Activated CD8-positive, alpha-beta memory T cell treated with anti-CD3 and anti-CD28 coated beads, Interleukin-2, amount 10 ng/mL, durations not matched to agents 7 days and 5 days (primary cell): ENCODE results near the gene ADCY1. TPM values are rescaled to one million over a fixed set of nuclear protein-coding genes. Genes with fewer than 3 reads are reported as not detected.
A peak's percentile ranks its signal among the peaks of the same experiment; 100 is the strongest.

Experiments
- ATAC-seq: fragments of 150-1000 bp; cut with Tn5 transposase; one replicate; pipeline ENCODE4 v1.10.0; 2021; ENCODE audit warnings: moderate library complexity
- CTCF ChIA-PET: fragments of 350-600 bp; sonication (Branson Sonifier 250); formaldehyde crosslinking; loops from one replicate; lab custom pipeline; 2021; ENCODE audit warnings: antibody characterized with exemption; lab: Charles Lee
- DNase-seq: peaks from one replicate; pipeline ENCODE4 v3.0.0-alpha.2; 2020
- H3K27ac Mint-ChIP-seq: one replicate; pipeline ENCODE4 v1.8.0; 2021; ENCODE audit warnings: mild to moderate bottlenecking, mixed read lengths
- H3K27me3 Mint-ChIP-seq: one replicate; pipeline ENCODE4 v1.8.0; 2021; ENCODE audit warnings: mixed read lengths
- H3K36me3 Mint-ChIP-seq: one replicate; pipeline ENCODE4 v1.8.0; 2021; ENCODE audit warnings: mild to moderate bottlenecking, mixed read lengths
- H3K4me1 Mint-ChIP-seq: one replicate; pipeline ENCODE4 v1.8.0; 2021; ENCODE audit warnings: mixed read lengths
- H3K4me3 Mint-ChIP-seq: one replicate; pipeline ENCODE4 v1.8.0; 2021; ENCODE audit warnings: mild to moderate bottlenecking, moderate library complexity, mixed read lengths
- H3K9me3 Mint-ChIP-seq: one replicate; pipeline ENCODE4 v1.8.0; 2022; ENCODE audit warnings: low read depth, mixed read lengths
- total RNA-seq, 2 experiments: library from RNA; stranded (reverse); gene quantifications; one replicate each; pipeline ENCODE4 v1.2.3, GENCODE V29; 2021

Gene ADCY1
- total RNA-seq, 2 experiments from 2014 or later = 1.3 to 6.7 TPM

GRCh38 chr7:45701701-45702510 lies 127.7 kb downstream of the ADCY1 start:
- CTCF ChIA-PET = no interaction called here
- Mint-ChIP-seq H3K27ac (no peak overlapping the region), H3K27me3 (peaks cover 14% of the 10 kb centered on the region), H3K4me3 (no peak overlapping the region), H3K36me3 (no peaks in the 10 kb centered on the region), H3K4me1 (peaks cover 7% of the 10 kb centered on the region), H3K9me3 (no peaks in the 10 kb centered on the region)
- DNase-seq (peak; percentile 30), ATAC-seq (no peak)

DNA sequence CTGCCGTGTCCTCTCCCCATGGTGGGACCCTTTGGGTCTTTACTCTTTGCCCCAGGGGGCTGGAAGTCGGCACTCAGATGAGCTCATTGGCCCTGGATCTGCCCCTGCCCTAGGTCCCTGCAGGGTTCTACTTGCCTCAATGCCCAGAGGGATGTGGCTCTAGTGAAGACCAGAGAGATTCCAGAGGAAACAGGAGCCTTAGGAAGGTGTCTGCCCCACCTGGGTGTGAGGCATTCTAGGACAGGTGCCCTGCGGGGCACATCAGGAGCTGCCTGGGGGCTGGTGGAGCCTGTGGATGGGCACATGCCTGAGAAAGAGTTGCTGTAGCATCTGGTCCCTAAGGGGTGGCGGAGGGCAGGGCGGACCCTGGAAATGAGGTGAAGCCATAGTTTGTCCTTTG lies 128.6 kb downstream of the ADCY1 start:
- Mint-ChIP-seq H3K4me3 (no peak overlapping the region), H3K27ac (no peak overlapping the region), H3K9me3 (no peaks in the 10 kb centered on the region), H3K36me3 (no peaks in the 10 kb centered on the region), H3K27me3 (peaks cover 14% of the 10 kb centered on the region), H3K4me1 (peaks cover 4% of the 10 kb centered on the region)
- CTCF ChIA-PET = no interaction called here
- DNase-seq = peak; percentile 18
- no peak for ATAC-seq

- DNase-seq = peak; percentile 26
- CTCF ChIA-PET = no interaction called here
These were observed 129.2 kb downstream of the ADCY1 start for GRCh38 chr7:45703373-45703821.

DNA sequence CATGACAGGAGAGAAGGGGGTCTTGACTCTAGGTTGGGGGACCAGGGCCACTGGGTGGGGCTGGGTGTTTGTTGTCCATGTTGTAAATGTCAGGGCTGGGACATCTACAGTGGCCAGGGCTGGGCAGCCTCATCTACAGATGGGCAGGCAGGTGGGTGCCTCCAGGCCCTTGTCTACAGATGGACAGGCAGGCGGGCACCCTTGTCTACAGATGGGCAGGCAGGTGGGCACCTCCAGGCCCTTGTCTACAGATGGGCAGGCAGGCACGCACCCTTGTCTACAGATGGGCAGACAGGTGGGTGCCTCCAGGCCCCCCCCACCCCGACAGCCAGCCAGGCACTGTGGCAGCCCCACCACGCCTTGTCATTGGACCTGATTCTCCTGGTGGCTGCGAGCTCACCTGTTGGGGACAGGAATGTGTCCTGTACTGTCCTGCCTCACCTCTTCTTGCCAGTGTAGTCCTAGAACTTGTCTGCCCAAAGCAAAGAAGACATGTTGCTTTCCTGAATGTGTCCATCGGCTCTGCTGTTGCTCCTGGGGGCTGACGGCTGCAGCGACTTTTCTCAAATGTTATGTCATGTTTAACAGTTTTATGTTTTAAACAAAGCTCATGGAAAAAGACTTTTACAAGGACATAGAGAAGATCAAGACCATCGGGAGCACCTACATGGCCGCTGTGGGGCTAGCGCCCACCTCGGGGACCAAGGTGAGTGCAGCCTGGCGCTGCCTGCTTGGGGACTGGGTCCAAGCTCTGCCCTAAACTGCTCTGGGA lies 129.9 kb downstream of the ADCY1 start:
- DNase-seq (peak; percentile 16), ATAC-seq (no peak)
- no peaks in the 10 kb centered on the region for H3K36me3 Mint-ChIP-seq
- H3K27me3 Mint-ChIP-seq = peaks cover 12% of the 10 kb centered on the region
- H3K9me3 Mint-ChIP-seq = no peaks in the 10 kb centered on the region
- CTCF ChIA-PET = no interaction called here
- H3K4me1 Mint-ChIP-seq = no peaks in the 10 kb centered on the region
- no peak overlapping the region for H3K27ac Mint-ChIP-seq
- H3K4me3 Mint-ChIP-seq = no peak overlapping the region

More at GRCh38 chr7:45703373-45703821, 129.2 kb downstream of the ADCY1 start:
- ATAC-seq = no peak
- H3K4me1 Mint-ChIP-seq = no peaks in the 10 kb centered on the region
- H3K36me3 Mint-ChIP-seq = no peaks in the 10 kb centered on the region
- H3K27ac Mint-ChIP-seq = no peak overlapping the region
- H3K27me3 Mint-ChIP-seq = peaks cover 14% of the 10 kb centered on the region
- H3K9me3 Mint-ChIP-seq = no peaks in the 10 kb centered on the region
- H3K4me3 Mint-ChIP-seq = no peak overlapping the region

GRCh38 chr7:45704683-45705016 lies 130.5 kb downstream of the ADCY1 start:
- Mint-ChIP-seq H3K4me3 (no peak overlapping the region), H3K9me3 (no peaks in the 10 kb centered on the region), H3K4me1 (no peaks in the 10 kb centered on the region), H3K27me3 (peaks cover 12% of the 10 kb centered on the region), H3K27ac (no peak overlapping the region), H3K36me3 (no peaks in the 10 kb centered on the region)
- ATAC-seq = no peak
- peak; percentile 19 for DNase-seq
- CTCF ChIA-PET = no interaction called here

DNA sequence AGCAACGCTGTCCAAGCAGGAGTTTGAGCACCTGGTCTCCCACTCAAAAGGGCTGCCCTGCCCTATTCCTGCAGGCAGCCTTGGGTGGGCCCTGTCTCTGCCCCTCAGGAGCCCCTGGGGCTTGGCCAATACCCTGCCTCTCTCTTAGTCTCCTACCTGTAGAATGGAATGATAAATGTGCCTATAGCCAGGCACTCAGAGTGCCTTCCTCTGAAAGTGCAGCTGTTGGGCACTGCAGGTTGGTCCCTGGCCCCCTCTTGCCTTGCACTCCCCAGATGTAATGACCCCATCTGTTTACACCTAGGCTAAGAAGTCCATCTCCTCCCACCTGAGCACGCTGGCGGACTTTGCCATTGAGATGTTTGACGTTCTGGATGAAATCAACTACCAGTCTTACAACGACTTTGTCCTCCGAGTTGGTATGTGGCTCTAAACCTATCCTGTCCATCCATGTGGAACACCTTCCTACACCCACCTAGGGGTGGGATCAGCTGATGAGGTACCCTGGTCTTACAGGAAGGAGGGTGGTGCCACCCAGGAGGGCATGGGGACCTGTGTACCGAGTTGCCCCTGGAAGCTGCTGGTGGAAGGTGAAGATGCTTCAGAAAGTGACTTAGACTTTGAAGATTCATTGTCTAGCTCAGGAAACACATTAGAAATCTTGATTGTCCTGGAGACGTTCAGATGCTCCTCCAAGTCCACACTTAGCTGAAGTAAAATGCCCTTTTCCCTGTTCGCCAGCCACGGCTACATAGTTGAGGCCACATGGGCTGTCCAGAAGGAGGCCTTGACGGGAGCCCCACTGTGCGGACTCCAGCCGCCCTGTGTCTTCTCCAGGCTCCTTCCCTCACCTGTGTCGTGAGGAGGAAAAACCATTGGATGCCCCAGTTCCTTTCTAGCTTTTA lies 134.1 kb downstream of the ADCY1 start:
- H3K27ac Mint-ChIP-seq = no peak overlapping the region
- DNase-seq (peak; percentile 25), ATAC-seq (no peak)
- no peaks in the 10 kb centered on the region for H3K9me3 Mint-ChIP-seq
- H3K27me3 Mint-ChIP-seq = peaks cover 9% of the 10 kb centered on the region
- no peak overlapping the region for H3K4me3 Mint-ChIP-seq
- no peaks in the 10 kb centered on the region for H3K4me1 Mint-ChIP-seq
- no peaks in the 10 kb centered on the region for H3K36me3 Mint-ChIP-seq
- CTCF ChIA-PET = no interaction called here

DNA sequence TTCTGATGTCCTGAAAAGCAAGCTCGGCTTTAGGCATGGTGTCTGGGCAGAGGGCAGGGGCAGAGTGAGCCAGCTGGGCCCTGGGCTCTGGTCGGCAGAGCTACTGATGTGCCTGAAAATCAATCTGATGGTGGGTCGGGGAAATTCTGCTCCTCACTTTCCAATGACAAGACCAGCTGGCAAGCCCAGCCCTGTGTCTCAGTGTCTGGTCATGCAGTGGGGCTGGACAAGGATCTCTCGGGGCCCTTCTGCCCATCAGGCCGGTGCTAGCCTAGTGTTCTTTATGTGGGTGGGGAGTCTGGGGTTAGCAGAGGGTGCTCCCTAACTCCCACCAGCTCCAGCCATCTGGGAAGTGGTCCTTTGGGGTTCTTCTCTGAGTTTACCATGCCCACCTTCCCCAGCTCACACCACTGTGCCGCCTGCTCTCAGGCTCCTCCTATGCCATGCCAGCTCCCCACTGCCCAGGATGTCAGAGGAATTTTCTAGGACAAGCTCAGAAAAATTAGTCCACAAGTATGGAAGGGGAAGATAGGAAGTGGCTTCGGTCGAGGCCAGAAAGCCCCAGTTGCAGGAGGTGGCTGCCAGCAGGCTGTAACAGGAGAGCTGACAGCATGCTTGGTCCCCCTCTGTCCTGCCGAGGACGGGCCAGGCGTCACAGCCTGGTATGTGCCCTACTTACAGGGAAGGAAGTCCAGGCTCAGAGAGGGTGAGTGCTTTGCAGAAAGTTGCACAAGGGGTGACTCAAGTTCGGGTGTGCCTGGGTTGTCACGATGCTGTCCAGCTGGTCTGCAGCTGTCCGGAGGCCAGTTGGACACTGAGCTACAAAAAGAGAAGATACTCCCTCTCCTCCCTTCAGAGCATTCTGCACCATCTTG lies 135.2 kb downstream of the ADCY1 start:
- H3K36me3 Mint-ChIP-seq = no peaks in the 10 kb centered on the region
- H3K9me3 Mint-ChIP-seq = no peaks in the 10 kb centered on the region
- H3K27me3 Mint-ChIP-seq = peaks cover 9% of the 10 kb centered on the region
- H3K27ac Mint-ChIP-seq = no peak overlapping the region
- no peaks in the 10 kb centered on the region for H3K4me1 Mint-ChIP-seq
- CTCF ChIA-PET = no interaction called here
- ATAC-seq = no peak
- no peak for DNase-seq
- no peak overlapping the region for H3K4me3 Mint-ChIP-seq

- CTCF ChIA-PET = no interaction called here
- no peaks in the 10 kb centered on the region for H3K36me3 Mint-ChIP-seq
- DNase-seq (peak; percentile 37), ATAC-seq (peak; percentile 16)
- H3K27me3 Mint-ChIP-seq = peaks cover 8% of the 10 kb centered on the region
- no peaks in the 10 kb centered on the region for H3K9me3 Mint-ChIP-seq
- no peaks in the 10 kb centered on the region for H3K4me1 Mint-ChIP-seq
- H3K4me3 Mint-ChIP-seq = no peak overlapping the region
- H3K27ac Mint-ChIP-seq = no peak overlapping the region
These were observed 136.3 kb downstream of the ADCY1 start for GRCh38 chr7:45710271-45711160.

DNA sequence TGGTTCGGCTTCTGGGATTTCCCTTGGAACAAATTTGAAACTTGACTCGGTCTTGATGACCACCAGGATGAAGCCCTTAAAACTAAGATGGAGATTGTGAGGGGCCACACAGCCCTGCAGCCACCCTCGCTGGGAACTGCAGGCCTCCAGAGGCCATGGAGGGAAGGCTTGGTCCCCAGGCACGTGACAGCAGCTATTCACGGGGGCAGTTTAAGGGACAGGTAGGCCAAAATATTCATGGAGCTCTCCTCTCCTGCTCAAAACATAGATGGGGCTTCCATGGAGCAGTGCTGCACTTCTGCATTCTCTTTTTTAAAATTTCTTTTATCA lies 137.0 kb downstream of the ADCY1 start:
- Mint-ChIP-seq H3K27me3 (peaks cover 2% of the 10 kb centered on the region), H3K27ac (no peak overlapping the region), H3K4me3 (no peak overlapping the region), H3K9me3 (no peaks in the 10 kb centered on the region), H3K4me1 (no peaks in the 10 kb centered on the region), H3K36me3 (no peaks in the 10 kb centered on the region)
- DNase-seq = no peak
- ATAC-seq = no peak
- CTCF ChIA-PET = no interaction called here

- Mint-ChIP-seq H3K27ac (no peak overlapping the region), H3K36me3 (no peaks in the 10 kb centered on the region), H3K4me3 (no peak overlapping the region), H3K4me1 (no peaks in the 10 kb centered on the region), H3K9me3 (no peaks in the 10 kb centered on the region), H3K27me3 (no peaks in the 10 kb centered on the region)
- no peak for ATAC-seq
- CTCF ChIA-PET = no interaction called here
- no peak for DNase-seq
These were observed 138.0 kb downstream of the ADCY1 start for GRCh38 chr7:45712057-45712689.

DNA sequence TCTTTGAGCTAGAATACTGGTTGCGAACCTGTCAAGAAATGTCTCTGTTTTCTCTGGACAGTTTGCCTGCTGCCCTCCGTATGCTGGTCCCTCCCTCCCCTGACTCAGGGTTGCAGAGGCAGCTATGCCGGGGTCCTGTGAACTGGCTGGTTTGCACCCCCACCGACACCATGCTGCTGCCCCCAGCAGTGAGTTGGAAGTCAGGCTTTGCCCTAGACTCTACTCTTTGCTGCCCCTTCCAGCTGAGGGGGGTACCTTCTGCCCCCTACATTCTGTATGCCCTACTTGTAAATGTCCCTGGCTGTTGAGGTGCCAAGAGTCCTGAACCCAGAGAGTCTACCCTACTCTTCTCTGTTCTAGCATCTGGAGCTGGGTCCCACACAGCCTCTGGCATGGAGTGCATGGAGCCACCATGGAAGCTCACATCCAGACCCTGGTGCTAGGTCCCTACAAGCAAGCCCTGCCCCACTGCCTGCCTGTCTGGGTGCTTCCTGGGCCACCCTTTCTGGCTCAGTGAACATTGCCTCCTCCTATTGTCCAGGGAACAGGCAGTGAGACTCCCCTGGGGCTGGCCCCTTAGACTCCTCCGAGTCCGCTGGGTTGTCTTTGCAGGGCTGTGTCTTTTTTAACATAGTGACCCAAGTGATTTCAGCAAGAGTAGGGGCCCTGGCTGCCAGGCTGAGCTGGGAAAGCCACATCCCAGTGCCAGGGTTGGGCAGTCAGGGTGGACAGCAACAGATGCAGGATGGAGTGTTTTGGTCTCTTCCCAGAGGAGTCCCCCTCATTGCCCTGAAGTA lies 138.9 kb downstream of the ADCY1 start:
- no peak for ATAC-seq
- Mint-ChIP-seq H3K4me1 (no peaks in the 10 kb centered on the region), H3K9me3 (no peaks in the 10 kb centered on the region), H3K36me3 (no peaks in the 10 kb centered on the region), H3K27me3 (no peaks in the 10 kb centered on the region), H3K4me3 (no peak overlapping the region), H3K27ac (no peak overlapping the region)
- CTCF ChIA-PET = no interaction called here
- no peak for DNase-seq
